Stimulated activated CD8-positive, alpha-beta memory T cell treated with anti-CD3 and anti-CD28 coated beads, Interleukin-7, amount 100 ng/mL, for 24 hours (primary cell): Measurements from ENCODE around the gene FUOM.

ENCODE experiments used
- DNase-seq: peaks from one replicate; pipeline ENCODE4 v3.0.0-alpha.2; 2020; ENCODE audit warnings: low read depth

The FUOM gene

GRCh38 chr10:133357285-133358161, at the start of gene FUOM:
Gene FUOM (minus strand): TSS chr10:133358019. CDS start chr10:133358007, 12 bp downstream.
- peak; percentile 40 for DNase-seq

- DNase-seq: no peak
Measured at GRCh38 chr10:133405844-133406527, 48.2 kb upstream of the FUOM start.

- no peak for DNase-seq
Measured at GRCh38 chr10:133405272-133405671, 47.5 kb upstream of the FUOM start.

GRCh38 chr10:133403784-133404183, 46.0 kb upstream of the FUOM start:
- no peak for DNase-seq

GRCh38 chr10:133403359-133403758, 45.5 kb upstream of the FUOM start:
- no peak for DNase-seq

GRCh38 chr10:133401981-133402725, 44.3 kb upstream of the FUOM start:
- DNase-seq: no peak

- DNase-seq: no peak
Measured at GRCh38 chr10:133401500-133401899, 43.7 kb upstream of the FUOM start.

- DNase-seq: no peak
Measured at GRCh38 chr10:133400624-133401424, 43.0 kb upstream of the FUOM start.

GRCh38 chr10:133399123-133399601, 41.3 kb upstream of the FUOM start:
- DNase-seq: no peak

- DNase-seq: no peak
Measured at GRCh38 chr10:133397938-133398337, 40.1 kb upstream of the FUOM start.

GRCh38 chr10:133396035-133396624, 38.3 kb upstream of the FUOM start:
- no peak for DNase-seq

GRCh38 chr10:133394801-133395221, 37.0 kb upstream of the FUOM start:
- DNase-seq: no peak

- DNase-seq: peak; percentile 90
Measured at GRCh38 chr10:133394064-133394663, 36.3 kb upstream of the FUOM start, which contains the start of gene MTG1. Gene MTG1 (plus strand): TSS chr10:133394157. CDS start chr10:133394221, 64 bp downstream.

- DNase-seq: no peak
Measured at GRCh38 chr10:133393401-133394063, 35.7 kb upstream of the FUOM start.

- DNase-seq: no peak
Measured at GRCh38 chr10:133391761-133392518, 34.1 kb upstream of the FUOM start.

- no peak for DNase-seq
Measured at GRCh38 chr10:133391249-133391635, 33.4 kb upstream of the FUOM start.

- no peak for DNase-seq
Measured at GRCh38 chr10:133390597-133391248, 32.9 kb upstream of the FUOM start.

- no peak for DNase-seq
Measured at GRCh38 chr10:133388973-133389818, 31.4 kb upstream of the FUOM start.
